Measurements from ENCODE around the gene CXCL1. TPM values are rescaled to one million over a fixed set of nuclear protein-coding genes. Genes with fewer than 3 reads are reported as not detected.
A peak's percentile ranks its signal among the peaks of the same experiment; 100 is the strongest.

The CXCL1 gene
- total RNA-seq, 1 donor from 2014 or later: 7.0 TPM

- no peak overlapping the region for H3K4me3 ChIP-seq
- no peaks in the 10 kb centered on the region for H3K36me3 ChIP-seq
- peaks cover 3% of the 10 kb centered on the region for H3K9me3 ChIP-seq
- no peaks in the 10 kb centered on the region for H3K4me1 ChIP-seq
- intact Hi-C loops (cut with DNase I): no loop called here
- no peak for TF ChIP-seq CTCF (IDR thresholded peaks at IDR 0.05)
- ATAC-seq (no peak), DNase-seq (no peak)
- H3K27me3 ChIP-seq (ENCODE audit: low read depth): no peaks in the 10 kb centered on the region
- H3K27ac ChIP-seq: no peak overlapping the region
Observed at GRCh38 chr4:73828956-73829355, 40.2 kb upstream of the CXCL1 start.

GRCh38 chr4:73831569-73831968 lies 37.6 kb upstream of the CXCL1 start:
- no peaks in the 10 kb centered on the region for H3K27me3 ChIP-seq (ENCODE audit: low read depth)
- no peak for ATAC-seq
- intact Hi-C loops (cut with DNase I): no loop called here
- H3K4me1 ChIP-seq: no peaks in the 10 kb centered on the region
- TF ChIP-seq CTCF (IDR thresholded peaks at IDR 0.05): no peak
- no peak overlapping the region for H3K4me3 ChIP-seq
- no peaks in the 10 kb centered on the region for H3K36me3 ChIP-seq
- DNase-seq: no peak
- H3K9me3 ChIP-seq: peaks cover 3% of the 10 kb centered on the region
- H3K27ac ChIP-seq: no peak overlapping the region

GRCh38 chr4:73832651-73833237 lies 36.4 kb upstream of the CXCL1 start:
- intact Hi-C loops (cut with DNase I): no loop called here
- DNase-seq (no peak), ATAC-seq (no peak)
- H3K9me3 ChIP-seq: peaks cover under 1% of the 10 kb centered on the region
- H3K4me1 ChIP-seq: no peaks in the 10 kb centered on the region
- no peak overlapping the region for H3K27ac ChIP-seq
- no peak overlapping the region for H3K4me3 ChIP-seq
- no peak for TF ChIP-seq CTCF (IDR thresholded peaks at IDR 0.05)
- no peaks in the 10 kb centered on the region for H3K27me3 ChIP-seq (ENCODE audit: low read depth)
- H3K36me3 ChIP-seq: no peaks in the 10 kb centered on the region

GRCh38 chr4:73836373-73837279 lies 32.6 kb upstream of the CXCL1 start, which contains the start of gene CXCL6:
Gene CXCL6, plus strand, starts transcription at chr4:73836678. Its CDS starts 73 bp downstream, at chr4:73836751.
- intact Hi-C loops (cut with DNase I): no loop called here
- Histone ChIP-seq H3K9me3 (no peaks in the 10 kb centered on the region), H3K4me1 (no peaks in the 10 kb centered on the region), H3K36me3 (no peaks in the 10 kb centered on the region), H3K4me3 (peak within 1 kb of the TSS; percentile 46), H3K27ac (no peak within 1 kb of the TSS), H3K27me3 (ENCODE audit: low read depth) (no peaks in the 10 kb centered on the region)
- ATAC-seq (peak; percentile 65 to 68), DNase-seq (peak; percentile 56)
- TF ChIP-seq CTCF (IDR thresholded peaks at IDR 0.05): no peak

- intact Hi-C loops (cut with DNase I): no loop called here
- DNase-seq (no peak), ATAC-seq (no peak)
- Histone ChIP-seq H3K9me3 (no peaks in the 10 kb centered on the region), H3K36me3 (no peaks in the 10 kb centered on the region), H3K4me3 (no peak overlapping the region), H3K27ac (no peak overlapping the region), H3K4me1 (no peaks in the 10 kb centered on the region), H3K27me3 (ENCODE audit: low read depth) (no peaks in the 10 kb centered on the region)
- TF ChIP-seq CTCF (IDR thresholded peaks at IDR 0.05): no peak
Observed at GRCh38 chr4:73839071-73839470, 30.1 kb upstream of the CXCL1 start.
